OCI-LY3 (cell line): ENCODE measurements around the gene IZUMO1.
A peak's percentile ranks its signal among the peaks of the same experiment; 100 is the strongest.

Experiments used
- H2AFZ ChIP-seq: fragments of 200-600, 300-600 bp; shearing (Covaris generic); 2 replicates; pipeline ENCODE4 v1.6.0; 2014; ENCODE audit warnings: antibody characterized with exemption, low read depth, low read length
- H3K27ac ChIP-seq: fragments of 200-600, 300-600 bp; sonication (generic); 2 replicates; pipeline ENCODE4 v1.5.1; 2014; ENCODE audit warnings: mild to moderate bottlenecking, low read length, moderate library complexity, mixed read lengths
- H3K27me3 ChIP-seq: fragments of 200-600, 300-600 bp; sonication (generic); 2 replicates; pipeline ENCODE4 v1.6.1; 2014; ENCODE audit warnings: low read depth, low read length, mixed read lengths
- H3K36me3 ChIP-seq: fragments of 200-600, 300-600 bp; sonication (generic); replicated peaks from 2 replicates; pipeline ENCODE3; 2014; ENCODE audit warnings: low read depth, low read length, mixed read lengths
- H3K4me1 ChIP-seq: fragments of 300-600, 200-600 bp; sonication (generic); 2 replicates; pipeline ENCODE4 v1.6.1; 2014; ENCODE audit warnings: low read length, mixed read lengths
- H3K4me2 ChIP-seq: fragments of 200-600, 300-600 bp; sonication (generic); 2 replicates; pipeline ENCODE4 v1.6.1; 2014; ENCODE audit warnings: low read length, mixed read lengths
- H3K4me3 ChIP-seq: fragments of 300-600, 200-600 bp; sonication (generic); 2 replicates; pipeline ENCODE4 v1.5.1; 2014; ENCODE audit warnings: antibody characterized with exemption, mild to moderate bottlenecking, low read length, moderate library complexity
- H3K79me2 ChIP-seq: fragments of 300-600, 200-600 bp; shearing (Covaris generic); 2 replicates; pipeline ENCODE4 v1.6.1; 2014; ENCODE audit warnings: mild to moderate bottlenecking, low read length, mixed read lengths
- H3K9ac ChIP-seq: fragments of 300-600, 200-600 bp; shearing (Covaris generic); 2 replicates; pipeline ENCODE4 v1.6.0; 2014; ENCODE audit warnings: mild to moderate bottlenecking, low read length, moderate library complexity
- H3K9me3 ChIP-seq: fragments of 200-600, 300-600 bp; shearing (Covaris generic); 2 replicates; pipeline ENCODE4 v1.6.1; 2014; ENCODE audit warnings: low read length, mixed read lengths; ENCODE audit not compliant: insufficient read depth
- H4K20me1 ChIP-seq: fragments of 200-600, 300-600 bp; sonication (generic); 2 replicates; pipeline ENCODE4 v1.6.1; 2016; ENCODE audit warnings: low read length, mixed read lengths; ENCODE audit not compliant: insufficient read depth
- CTCF ChIP-seq: fragments of 200-600, 300-600 bp; sonication (generic); IDR thresholded peaks from 2 replicates; pipeline ENCODE4 v1.5.1; 2014; ENCODE audit warnings: antibody characterized with exemption, low read length, low read depth
- EZH2phosphoT487 ChIP-seq: fragments of 200-600 bp; shearing (Covaris generic); IDR thresholded peaks from 2 replicates; pipeline ENCODE4 v1.6.1; 2018; ENCODE audit warnings: antibody characterized with exemption, mixed run types, low read depth

Gene IZUMO1

DNA sequence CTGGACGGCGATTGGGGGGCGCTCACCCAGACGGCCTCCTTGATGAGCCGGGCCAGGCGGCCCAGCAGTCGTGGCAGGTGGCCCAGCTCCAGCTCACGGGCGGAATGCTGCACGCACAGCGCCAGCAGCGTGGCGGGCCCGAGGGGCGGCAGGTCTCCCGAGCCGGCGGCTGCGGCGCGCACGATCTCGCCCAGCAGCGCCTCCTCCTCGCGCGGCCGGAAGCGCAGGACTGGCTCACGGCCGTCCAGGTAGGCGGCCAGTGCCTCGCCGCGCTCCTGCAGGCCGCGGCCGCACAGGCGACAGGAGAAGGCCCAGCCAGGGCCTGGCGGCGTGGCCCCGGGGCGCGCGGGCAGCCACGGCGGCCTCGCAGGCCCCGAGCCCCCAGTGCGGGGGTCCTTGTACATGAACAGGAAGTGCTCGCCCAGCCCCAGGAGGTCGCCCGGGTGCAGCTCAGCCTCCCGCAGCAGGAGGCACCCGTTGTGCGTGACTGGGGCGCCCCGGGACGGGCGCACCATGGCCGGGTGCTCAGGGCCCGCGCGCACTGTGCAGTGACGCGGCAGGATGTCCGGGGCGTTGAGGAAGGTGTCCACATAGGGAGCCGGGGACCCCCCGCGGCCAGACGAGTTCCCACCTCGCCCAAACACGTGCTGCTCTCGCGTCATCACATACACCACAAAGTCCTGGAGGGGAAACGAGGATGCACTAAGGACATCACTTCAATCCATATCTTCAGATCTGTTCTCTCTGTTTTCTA lies 17.6 kb downstream of the IZUMO1 start:
- Histone ChIP-seq H3K79me2 (no peaks in the 10 kb centered on the region), H3K9me3 (no peaks in the 10 kb centered on the region), H3K4me2 (no peak overlapping the region), H3K9ac (no peak overlapping the region), H2AFZ (no peak overlapping the region), H3K4me1 (peaks cover 23% of the 10 kb centered on the region), H3K27me3 (no peaks in the 10 kb centered on the region), H3K36me3 (peaks cover 12% of the 10 kb centered on the region), H4K20me1 (no peaks in the 10 kb centered on the region), H3K4me3 (no peak overlapping the region), H3K27ac (no peak overlapping the region)
- no peak for TF ChIP-seq EZH2phosphoT487
- TF ChIP-seq CTCF: no peak

GRCh38 chr19:48726556-48726955 lies 20.2 kb downstream of the IZUMO1 start:
- Histone ChIP-seq H3K4me3 (no peak overlapping the region; the same call in 1 of the 2 replicates), H3K36me3 (peaks cover 12% of the 10 kb centered on the region), H4K20me1 (no peaks in the 10 kb centered on the region), H3K4me2 (peak overlapping the region; percentile 23), H2AFZ (peak overlapping the region; percentile 62), H3K27me3 (no peaks in the 10 kb centered on the region), H3K27ac (peak overlapping the region; percentile 49), H3K9ac (no peak overlapping the region), H3K9me3 (no peaks in the 10 kb centered on the region), H3K4me1 (peaks cover 26% of the 10 kb centered on the region), H3K79me2 (no peaks in the 10 kb centered on the region)
- TF ChIP-seq CTCF (no peak), EZH2phosphoT487 (no peak)

DNA sequence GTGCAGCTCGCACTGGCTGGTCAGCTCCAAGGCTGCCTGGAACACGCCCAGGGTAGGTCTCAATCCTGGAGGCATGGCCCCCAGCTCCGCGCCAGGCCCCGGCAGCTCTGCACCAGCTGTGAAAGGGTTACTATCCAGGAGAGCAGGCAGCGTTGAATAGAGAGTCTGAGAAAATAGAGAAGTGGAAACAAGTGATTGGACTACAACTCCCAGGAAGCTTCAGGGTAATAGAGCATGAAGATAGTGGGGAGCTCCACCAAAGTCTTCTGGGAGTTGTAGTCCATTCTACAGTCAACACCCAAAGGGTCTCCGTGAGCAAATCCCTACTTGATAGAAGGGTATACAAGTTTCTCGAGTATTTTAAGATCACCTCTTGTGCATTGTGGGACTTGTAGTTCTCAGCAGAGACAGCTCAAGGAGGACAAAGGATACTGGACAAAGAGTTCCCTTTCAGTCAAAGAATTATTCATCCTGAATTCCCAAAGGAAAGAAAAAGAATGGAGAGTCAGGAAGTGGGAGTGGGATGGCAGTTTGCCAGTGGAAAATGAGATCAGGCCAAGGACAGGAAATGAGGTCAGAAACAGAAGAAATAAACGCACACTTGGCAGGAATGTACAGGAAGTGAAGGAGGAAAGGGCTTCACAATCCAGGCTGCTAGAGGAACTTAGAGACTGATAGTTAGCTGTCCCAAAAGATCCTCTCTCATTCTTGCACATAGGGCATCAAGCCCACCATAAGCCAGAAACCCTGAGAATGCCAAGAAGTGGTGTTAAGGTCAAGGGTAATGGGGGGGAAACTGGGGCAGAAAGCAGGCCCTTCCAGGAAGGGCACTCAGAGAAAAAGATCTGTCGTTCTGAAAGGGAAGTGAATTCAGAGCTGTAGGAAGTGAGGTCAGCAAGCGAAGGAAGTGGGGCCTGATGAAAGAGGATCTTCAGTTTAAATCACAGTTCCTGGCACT lies 21.6 kb downstream of the IZUMO1 start:
- no peaks in the 10 kb centered on the region for H3K79me2 ChIP-seq
- H3K36me3 ChIP-seq: peaks cover 12% of the 10 kb centered on the region
- no peaks in the 10 kb centered on the region for H3K9me3 ChIP-seq
- peaks cover 29% of the 10 kb centered on the region for H3K4me1 ChIP-seq
- peak overlapping the region; percentile 23 for H3K4me2 ChIP-seq
- no peaks in the 10 kb centered on the region for H4K20me1 ChIP-seq
- H3K27ac ChIP-seq: peak overlapping the region; percentile 55
- H3K4me3 ChIP-seq: no peak overlapping the region
- peak overlapping the region; percentile 59 for H2AFZ ChIP-seq
- H3K27me3 ChIP-seq: no peaks in the 10 kb centered on the region
- no peak overlapping the region for H3K9ac ChIP-seq
- TF ChIP-seq CTCF: no peak
- no peak for TF ChIP-seq EZH2phosphoT487

DNA sequence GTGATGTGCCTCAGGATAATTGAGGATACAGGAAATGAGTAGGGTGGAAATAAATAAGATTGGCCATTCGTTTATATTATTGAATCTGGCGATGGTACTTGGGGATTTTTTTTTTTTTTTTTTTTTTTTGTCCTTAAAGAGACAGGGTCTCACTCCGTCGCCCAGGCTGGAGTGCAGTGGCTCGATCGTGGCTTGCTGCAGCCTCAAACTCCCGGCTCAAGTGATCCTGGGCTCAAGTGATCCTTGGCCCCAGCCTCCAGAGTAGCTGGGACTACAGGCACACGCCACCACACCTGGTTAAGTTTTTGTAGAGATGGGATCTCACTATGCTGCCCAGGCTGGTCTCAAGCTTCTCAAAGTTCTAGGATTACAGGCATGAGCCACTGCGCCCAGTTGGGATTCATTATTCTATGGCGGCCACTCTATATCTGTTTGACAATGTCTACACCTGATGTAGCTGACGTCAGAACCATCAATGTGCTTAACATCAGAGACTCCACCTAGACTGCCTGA lies 24.5 kb downstream of the IZUMO1 start:
- Histone ChIP-seq H3K4me1 (peaks cover 31% of the 10 kb centered on the region), H3K4me2 (no peak overlapping the region), H2AFZ (no peak overlapping the region), H3K27ac (no peak overlapping the region), H3K4me3 (no peak overlapping the region), H3K9me3 (no peaks in the 10 kb centered on the region), H3K9ac (no peak overlapping the region), H3K36me3 (peaks cover 10% of the 10 kb centered on the region), H3K27me3 (no peaks in the 10 kb centered on the region), H4K20me1 (no peaks in the 10 kb centered on the region), H3K79me2 (no peaks in the 10 kb centered on the region)
- TF ChIP-seq EZH2phosphoT487 (no peak), CTCF (no peak)
